PC-9 (cell line): Measurements from ENCODE around the gene MROH9. TPM values are rescaled to one million over a fixed set of nuclear protein-coding genes. Genes with fewer than 3 reads are reported as not detected.

ENCODE experiments used
- BruUV-seq: library from RNA; stranded (reverse); fragments of 400-500 nt; replicated peaks from 2 replicates; lab custom pipeline; 2021; lab: Mats Ljungman, UMichigan
- CTCF ChIA-PET: fragments of 300-600 bp; sonication (Branson Sonifier 250); formaldehyde crosslinking; loops from one replicate; lab custom pipeline; 2022; ENCODE audit warnings: antibody characterized with exemption; lab: Charles Lee
- POLR2A ChIA-PET: fragments of 300-600 bp; sonication (Branson Sonifier 250); formaldehyde crosslinking; loops from one replicate; lab custom pipeline; 2022; ENCODE audit warnings: antibody characterized with exemption; ENCODE audit not compliant: unreplicated experiment; lab: Charles Lee
- DNase-seq, 2 experiments: peaks; one replicate each; pipeline versions ENCODE4 v3.0.0 to v3.0.0-alpha.2; 2015 to 2022; ENCODE audit warnings: mixed read lengths in 1 of 2
- H2AFZ ChIP-seq: fragments of 200-600 bp; sonication (generic); 2 replicates; pipeline ENCODE4 v1.8.1; 2017; ENCODE audit warnings: antibody characterized with exemption
- H3F3A ChIP-seq: fragments of 200-600 bp; sonication (generic); 2 replicates; pipeline ENCODE4 v1.8.1; 2017; ENCODE audit warnings: antibody characterized with exemption, mild to moderate bottlenecking, low read depth; ENCODE audit not compliant: insufficient read depth
- H3K27ac ChIP-seq: fragments of 200-600 bp; sonication (generic); 2 replicates; pipeline ENCODE4 v1.6.1; 2016; ENCODE audit warnings: mixed run types
- H3K27me3 ChIP-seq: fragments of 200-600 bp; sonication (generic); 2 replicates; pipeline ENCODE4 v1.6.1; 2016; ENCODE audit warnings: low read depth, mixed run types; ENCODE audit not compliant: insufficient read depth
- H3K36me3 ChIP-seq: fragments of 200-600 bp; sonication (generic); 2 replicates; pipeline ENCODE4 v1.6.1; 2016; ENCODE audit warnings: low read depth, mixed run types
- H3K4me1 ChIP-seq: fragments of 200-600 bp; sonication (generic); replicated peaks from 2 replicates; pipeline ENCODE4 v1.6.1; 2016; ENCODE audit warnings: mixed run types; ENCODE audit not compliant: insufficient read depth
- H3K4me2 ChIP-seq: fragments of 200-600 bp; sonication (generic); 2 replicates; pipeline ENCODE4 v1.6.1; 2017; ENCODE audit warnings: mixed run types
- H3K4me3 ChIP-seq: fragments of 200-600 bp; sonication (generic); 2 replicates; pipeline ENCODE4 v1.6.1; 2016; ENCODE audit warnings: mixed run types
- H3K79me2 ChIP-seq: fragments of 200-600 bp; sonication (generic); 2 replicates; pipeline ENCODE4 v1.6.1; 2017; ENCODE audit warnings: low read depth, mixed run types
- H3K9me2 ChIP-seq: fragments of 200-600 bp; sonication (generic); 2 replicates; pipeline ENCODE4 v1.8.1; 2017; ENCODE audit warnings: mild to moderate bottlenecking; ENCODE audit not compliant: insufficient read depth
- H3K9me3 ChIP-seq: fragments of 200-600 bp; sonication (generic); 2 replicates; pipeline ENCODE4 v1.8.1; 2016; ENCODE audit warnings: low read depth; ENCODE audit not compliant: insufficient read depth
- H4K20me1 ChIP-seq: fragments of 200-600 bp; sonication (generic); 2 replicates; pipeline ENCODE4 v1.8.1; 2017; ENCODE audit not compliant: insufficient read depth
- EZH2 ChIP-seq: fragments of 200-600 bp; sonication (generic); IDR thresholded peaks from 2 replicates; pipeline ENCODE4 v1.8.0; 2017; ENCODE audit warnings: antibody characterized with exemption, low read depth
- intact Hi-C: fragments of 100-400 bp; cut with micrococcal nuclease; formaldehyde crosslinking; loops from one replicate; pipeline ENCODE4 v1.10.0; 2022; ENCODE audit not compliant: unreplicated experiment
- total RNA-seq: library from RNA; stranded (reverse); gene quantifications from 2 replicates; pipeline ENCODE4 v1.2.3, GENCODE V29; 2021
- TF ChIP-seq, protein P1 (sequence below): fragments of 200-600 bp; sonication (generic); conservative IDR thresholded peaks from 2 replicates; pipeline ENCODE4 v1.6.1; 2017; ENCODE audit warnings: mixed run types, antibody characterized with exemption, mild to moderate bottlenecking, moderate library complexity

The MROH9 gene
- total RNA-seq, 1 experiment from 2014 or later: not detected

DNA sequence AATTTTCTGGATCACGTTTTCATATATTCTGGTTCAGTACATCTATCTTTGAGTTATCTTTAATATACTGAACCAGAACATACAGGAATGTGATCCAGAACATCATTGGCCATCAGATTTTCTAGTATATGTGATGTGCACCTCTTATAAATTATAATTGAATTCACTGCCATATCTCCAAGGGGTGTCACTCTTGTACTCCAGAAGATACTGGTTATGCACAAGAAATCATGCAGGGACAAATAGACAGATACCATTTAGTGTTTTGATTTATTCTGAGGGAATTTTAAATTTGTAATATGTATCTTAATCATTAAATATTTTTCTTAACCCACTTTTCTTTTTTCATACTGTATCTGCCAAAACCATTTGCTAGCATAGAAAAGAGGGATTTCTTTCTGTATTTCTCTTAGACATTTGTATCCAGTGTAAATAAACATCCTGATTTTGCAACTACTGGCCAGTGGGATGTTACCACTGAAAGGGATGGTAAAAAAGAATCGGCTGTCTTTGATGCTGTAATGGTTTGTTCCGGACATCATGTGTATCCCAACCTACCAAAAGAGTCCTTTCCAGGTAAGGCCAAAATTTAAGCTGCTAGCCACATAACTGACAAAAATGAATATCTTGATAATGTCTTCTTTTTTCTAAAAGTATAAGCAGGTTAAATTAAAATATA is 172.1 kb downstream of the MROH9 start:
- Histone ChIP-seq H3K36me3 (no peaks in the 10 kb centered on the region), H3K9me2 (no peaks in the 10 kb centered on the region), H3K27me3 (0 out of 2 replicates have a peak, but pooled peaks cover 6% of the 10 kb centered on the region), H3K9me3 (no peaks in the 10 kb centered on the region; the same call in 1 of the 2 replicates), H3K79me2 (no peaks in the 10 kb centered on the region), H3F3A (no peaks in the 10 kb centered on the region), H4K20me1 (no peaks in the 10 kb centered on the region), H3K4me3 (no peak overlapping the region), H2AFZ (no peak overlapping the region), H3K27ac (no peak overlapping the region), H3K4me2 (no peak overlapping the region), H3K4me1 (no peaks in the 10 kb centered on the region)
- TF ChIP-seq, protein P1, sequence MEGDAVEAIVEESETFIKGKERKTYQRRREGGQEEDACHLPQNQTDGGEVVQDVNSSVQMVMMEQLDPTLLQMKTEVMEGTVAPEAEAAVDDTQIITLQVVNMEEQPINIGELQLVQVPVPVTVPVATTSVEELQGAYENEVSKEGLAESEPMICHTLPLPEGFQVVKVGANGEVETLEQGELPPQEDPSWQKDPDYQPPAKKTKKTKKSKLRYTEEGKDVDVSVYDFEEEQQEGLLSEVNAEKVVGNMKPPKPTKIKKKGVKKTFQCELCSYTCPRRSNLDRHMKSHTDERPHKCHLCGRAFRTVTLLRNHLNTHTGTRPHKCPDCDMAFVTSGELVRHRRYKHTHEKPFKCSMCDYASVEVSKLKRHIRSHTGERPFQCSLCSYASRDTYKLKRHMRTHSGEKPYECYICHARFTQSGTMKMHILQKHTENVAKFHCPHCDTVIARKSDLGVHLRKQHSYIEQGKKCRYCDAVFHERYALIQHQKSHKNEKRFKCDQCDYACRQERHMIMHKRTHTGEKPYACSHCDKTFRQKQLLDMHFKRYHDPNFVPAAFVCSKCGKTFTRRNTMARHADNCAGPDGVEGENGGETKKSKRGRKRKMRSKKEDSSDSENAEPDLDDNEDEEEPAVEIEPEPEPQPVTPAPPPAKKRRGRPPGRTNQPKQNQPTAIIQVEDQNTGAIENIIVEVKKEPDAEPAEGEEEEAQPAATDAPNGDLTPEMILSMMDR: no peak
- no peak for TF ChIP-seq EZH2
- intact Hi-C loops: no loop called here
- no TSS peak for BruUV-seq
- ChIA-PET POLR2A (no interaction called here), CTCF (no interaction called here)
- no peak for DNase-seq

DNA sequence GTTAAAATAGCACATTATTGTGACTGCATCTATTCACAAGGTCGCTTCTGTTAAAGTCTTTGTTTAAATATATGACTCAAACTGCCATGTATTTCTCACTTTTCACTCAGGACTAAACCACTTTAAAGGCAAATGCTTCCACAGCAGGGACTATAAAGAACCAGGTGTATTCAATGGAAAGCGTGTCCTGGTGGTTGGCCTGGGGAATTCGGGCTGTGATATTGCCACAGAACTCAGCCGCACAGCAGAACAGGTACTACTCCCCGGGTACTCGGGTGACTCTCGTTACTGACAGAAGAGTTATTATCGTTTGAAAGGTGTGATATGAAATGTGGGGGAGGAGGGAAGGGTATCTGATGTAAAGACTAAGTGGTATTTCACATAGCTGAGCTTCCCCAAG is 172.6 kb downstream of the MROH9 start:
- Histone ChIP-seq H4K20me1 (no peaks in the 10 kb centered on the region), H3F3A (no peaks in the 10 kb centered on the region), H3K27me3 (0 out of 2 replicates have a peak, but pooled peaks cover 6% of the 10 kb centered on the region), H3K4me3 (no peak overlapping the region), H3K79me2 (no peaks in the 10 kb centered on the region), H3K27ac (no peak overlapping the region), H3K4me1 (no peaks in the 10 kb centered on the region), H3K9me3 (no peaks in the 10 kb centered on the region; the same call in 1 of the 2 replicates), H2AFZ (no peak overlapping the region; the same call in 1 of the 2 replicates), H3K9me2 (no peaks in the 10 kb centered on the region), H3K36me3 (no peaks in the 10 kb centered on the region), H3K4me2 (no peak overlapping the region)
- no peak for DNase-seq
- ChIA-PET CTCF (no interaction called here), POLR2A (no interaction called here)
- TF ChIP-seq, protein P1: no peak
- no peak for TF ChIP-seq EZH2
- intact Hi-C loops: no loop called here
- BruUV-seq: no TSS peak

GRCh38 chr1:171109966-171110365 is 174.6 kb downstream of the MROH9 start:
- CTCF ChIA-PET: no interaction called here
- no peaks in the 10 kb centered on the region for H3K4me1 ChIP-seq
- intact Hi-C loops: no loop called here
- H4K20me1 ChIP-seq: no peaks in the 10 kb centered on the region
- POLR2A ChIA-PET: no interaction called here
- no peak overlapping the region for H2AFZ ChIP-seq
- H3F3A ChIP-seq: no peaks in the 10 kb centered on the region
- TF ChIP-seq, protein P1: no peak
- no peak for TF ChIP-seq EZH2
- no peak for DNase-seq
- H3K27ac ChIP-seq: no peak overlapping the region
- no peaks in the 10 kb centered on the region for H3K9me2 ChIP-seq
- no peak overlapping the region for H3K4me3 ChIP-seq
- 0 out of 2 replicates have a peak, but pooled peaks cover 6% of the 10 kb centered on the region for H3K27me3 ChIP-seq
- H3K36me3 ChIP-seq: no peaks in the 10 kb centered on the region
- no peaks in the 10 kb centered on the region; the same call in 1 of the 2 replicates for H3K9me3 ChIP-seq
- H3K79me2 ChIP-seq: no peaks in the 10 kb centered on the region
- BruUV-seq: no TSS peak
- H3K4me2 ChIP-seq: no peak overlapping the region
